Karpas-422 (cell line): ENCODE results near the gene RSKR. TPM values are rescaled to one million over a fixed set of nuclear protein-coding genes. Genes with fewer than 3 reads are reported as not detected.

Source experiments
- DNase-seq: peaks from one replicate; pipeline ENCODE4 v3.0.0-alpha.2; 2015
- H2AFZ ChIP-seq: fragments of 200-600 bp; sonication (generic); 2 replicates; pipeline ENCODE4 v1.6.1; 2014; ENCODE audit warnings: antibody characterized with exemption, low read length, mixed read lengths
- H3K27ac ChIP-seq: fragments of 200-600 bp; sonication (generic); 2 replicates; pipeline ENCODE4 v1.5.1; 2014; ENCODE audit warnings: mild to moderate bottlenecking, low read length, moderate library complexity
- H3K27me3 ChIP-seq: fragments of 200-600 bp; sonication (generic); 2 replicates; pipeline ENCODE4 v1.6.1; 2014; ENCODE audit warnings: low read length, mixed read lengths
- H3K36me3 ChIP-seq: fragments of 200-600 bp; sonication (generic); 2 replicates; pipeline ENCODE4 v1.6.1; 2014; ENCODE audit warnings: low read length, mixed read lengths; ENCODE audit not compliant: insufficient read depth
- H3K4me1 ChIP-seq: fragments of 200-600 bp; sonication (generic); 2 replicates; pipeline ENCODE4 v1.6.1; 2014; ENCODE audit warnings: mild to moderate bottlenecking, low read length, mixed read lengths
- H3K4me2 ChIP-seq: fragments of 200-600 bp; sonication (generic); 2 replicates; pipeline ENCODE4 v1.6.1; 2014; ENCODE audit warnings: low read length, low read depth, mild to moderate bottlenecking; ENCODE audit not compliant: poor library complexity, severe bottlenecking
- H3K4me3 ChIP-seq: fragments of 200-600 bp; sonication (generic); 2 replicates; pipeline ENCODE4 v1.5.1; 2014; ENCODE audit warnings: mild to moderate bottlenecking, antibody characterized with exemption, low read length, mixed read lengths
- H3K79me2 ChIP-seq: fragments of 200-600 bp; sonication (generic); 2 replicates; pipeline ENCODE4 v1.6.1; 2014; ENCODE audit warnings: mild to moderate bottlenecking, low read length, mixed read lengths
- H3K9ac ChIP-seq: fragments of 200-600 bp; sonication (generic); 2 replicates; pipeline ENCODE4 v1.6.0; 2014; ENCODE audit warnings: low read length
- H3K9me2 ChIP-seq: fragments of 200-600 bp; sonication (generic), shearing (Covaris generic); replicated peaks from 2 replicates; pipeline ENCODE4 v1.6.0; 2014; ENCODE audit warnings: mild to moderate bottlenecking, low read length, moderate library complexity; ENCODE audit not compliant: insufficient read depth
- H3K9me3 ChIP-seq: fragments of 300-700, 200-600 bp; sonication (generic); 2 replicates; pipeline ENCODE4 v1.6.1; 2014; ENCODE audit warnings: low read length, mixed read lengths
- H4K20me1 ChIP-seq: fragments of 200-600 bp; sonication (generic); 2 replicates; pipeline ENCODE4 v1.6.1; 2014; ENCODE audit warnings: mild to moderate bottlenecking, antibody characterized with exemption, low read length, low read depth; ENCODE audit not compliant: insufficient read depth
- total RNA-seq: library from RNA; depleted of rRNA; stranded (reverse); fragments of >200 nt; shearing (Covaris generic); gene quantifications from 2 replicates; pipeline ENCODE4 v1.2.3, GENCODE V29; 2014; ENCODE audit warnings: low replicate concordance

The RSKR gene
- total RNA-seq, 1 experiment from 2014 or later: 33.5 TPM

DNA sequence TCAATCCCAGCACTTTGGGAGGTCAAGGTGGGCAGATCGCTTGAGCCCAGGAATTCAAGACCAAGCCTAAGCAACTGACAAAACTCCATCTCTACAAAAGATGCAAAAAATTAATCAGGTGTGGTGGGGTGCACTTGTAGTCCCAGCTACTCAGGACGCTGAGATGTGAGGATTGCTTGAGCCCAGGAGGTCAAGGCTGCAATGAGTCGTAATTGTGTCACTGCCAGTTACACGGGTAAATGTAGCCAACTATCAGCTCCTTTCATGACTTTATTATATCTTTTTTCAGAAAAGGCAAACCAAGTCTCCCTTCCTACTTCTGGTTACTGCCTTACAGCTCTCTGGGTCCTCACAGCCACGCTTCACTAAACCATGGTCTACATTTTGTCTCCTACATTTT, 43.8 kb upstream of the RSKR start:
- no peak overlapping the region for H3K27ac ChIP-seq
- peaks cover 39% of the 10 kb centered on the region for H3K79me2 ChIP-seq
- peaks cover 7% of the 10 kb centered on the region for H3K9me3 ChIP-seq
- no peak for DNase-seq
- H2AFZ ChIP-seq: no peak overlapping the region
- H3K4me2 ChIP-seq: no peak overlapping the region
- H3K9ac ChIP-seq: no peak overlapping the region
- no peaks in the 10 kb centered on the region; the same call in 1 of the 2 replicates for H4K20me1 ChIP-seq
- H3K4me3 ChIP-seq: no peak overlapping the region
- H3K27me3 ChIP-seq: no peaks in the 10 kb centered on the region
- H3K9me2 ChIP-seq: no peaks in the 10 kb centered on the region
- H3K4me1 ChIP-seq: peaks cover 7% of the 10 kb centered on the region; the same call in 1 of the 2 replicates
- H3K36me3 ChIP-seq: peaks cover 12% of the 10 kb centered on the region

- peaks cover 12% of the 10 kb centered on the region for H3K36me3 ChIP-seq
- H3K79me2 ChIP-seq: peaks cover 17% of the 10 kb centered on the region
- no peaks in the 10 kb centered on the region for H3K27me3 ChIP-seq
- no peak overlapping the region for H3K27ac ChIP-seq
- no peak overlapping the region for H2AFZ ChIP-seq
- H3K9me3 ChIP-seq: peaks cover 3% of the 10 kb centered on the region
- H3K9me2 ChIP-seq: no peaks in the 10 kb centered on the region
- DNase-seq: no peak
- H3K4me3 ChIP-seq: no peak overlapping the region
- H3K4me1 ChIP-seq: no peaks in the 10 kb centered on the region
- H4K20me1 ChIP-seq: no peaks in the 10 kb centered on the region
- no peak overlapping the region for H3K4me2 ChIP-seq
- H3K9ac ChIP-seq: no peak overlapping the region
Measured at GRCh38 chr17:28655160-28655559, 41.2 kb upstream of the RSKR start.

DNA sequence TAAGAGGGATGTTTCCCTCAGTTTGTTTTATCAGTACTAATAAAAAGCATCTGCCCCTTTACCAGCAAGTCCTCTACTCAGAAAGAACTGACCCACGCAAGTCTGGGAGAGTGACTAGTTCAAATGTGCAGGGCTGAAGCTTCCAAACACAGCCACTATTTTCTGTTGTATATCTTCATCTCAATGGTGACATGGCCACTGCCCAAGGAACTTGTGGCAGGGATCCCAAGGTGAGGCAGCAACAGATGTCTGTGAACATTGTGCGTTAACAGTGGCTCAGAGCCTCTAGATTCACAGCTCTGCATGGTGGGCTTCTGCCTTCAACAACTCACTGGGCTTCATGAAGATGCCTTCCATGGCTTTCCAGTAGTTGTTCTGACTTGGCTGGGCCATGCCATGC, 34.7 kb upstream of the RSKR start:
- Histone ChIP-seq H3K9me3 (no peaks in the 10 kb centered on the region), H3K36me3 (peaks cover 12% of the 10 kb centered on the region; the same call in 1 of the 2 replicates), H3K4me1 (peaks cover 21% of the 10 kb centered on the region), H3K9ac (no peak overlapping the region), H3K27ac (no peak overlapping the region), H2AFZ (no peak overlapping the region), H3K9me2 (no peaks in the 10 kb centered on the region), H4K20me1 (peaks cover under 1% of the 10 kb centered on the region; the same call in 1 of the 2 replicates), H3K79me2 (peaks cover 18% of the 10 kb centered on the region), H3K27me3 (no peaks in the 10 kb centered on the region), H3K4me3 (no peak overlapping the region), H3K4me2 (no peak overlapping the region)
- no peak for DNase-seq

DNA sequence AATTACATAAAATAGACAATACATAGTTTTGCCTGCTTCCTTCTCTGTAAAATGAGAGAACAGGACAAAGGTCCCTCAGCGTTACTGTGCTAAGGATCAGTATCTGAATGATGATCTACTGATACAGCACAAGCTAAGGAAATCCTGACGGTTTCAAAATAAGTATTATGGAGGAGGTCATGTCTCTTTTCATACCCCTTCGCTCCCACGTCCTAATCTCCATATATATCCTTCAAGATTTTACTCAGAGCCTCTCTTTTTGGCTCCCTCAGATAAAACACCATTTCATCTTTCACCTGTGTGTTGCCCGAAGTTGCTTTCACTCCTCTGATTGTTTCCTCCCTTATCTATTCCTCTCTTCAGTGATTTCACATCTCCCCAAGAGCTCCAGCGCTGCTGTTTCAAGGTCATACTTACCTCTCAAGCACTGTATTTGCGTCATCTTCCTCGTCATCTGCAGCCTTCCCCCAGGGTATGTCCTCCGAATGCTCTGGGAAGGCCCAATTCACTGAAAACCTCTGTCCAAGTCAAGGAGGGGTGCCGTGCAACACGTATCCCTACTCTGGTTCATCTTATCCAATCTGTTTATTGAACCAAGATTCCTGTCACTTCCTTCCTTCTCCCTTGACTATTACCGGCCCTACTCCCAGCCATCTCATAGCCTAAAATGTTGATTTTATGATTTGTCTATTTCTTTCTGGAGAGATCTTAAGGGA, 32.2 kb upstream of the RSKR start:
- no peaks in the 10 kb centered on the region for H3K9me3 ChIP-seq
- peaks cover 29% of the 10 kb centered on the region for H3K4me1 ChIP-seq
- H3K9me2 ChIP-seq: no peaks in the 10 kb centered on the region
- no peak for DNase-seq
- peak overlapping the region; percentile 72 for H3K27ac ChIP-seq
- H3K4me2 ChIP-seq: peak overlapping the region; percentile 99
- H3K79me2 ChIP-seq: peaks cover 35% of the 10 kb centered on the region
- H3K27me3 ChIP-seq: no peaks in the 10 kb centered on the region
- peak overlapping the region; percentile 65 for H3K4me3 ChIP-seq
- H4K20me1 ChIP-seq: peaks cover 12% of the 10 kb centered on the region; the same call in 1 of the 2 replicates
- peaks cover 29% of the 10 kb centered on the region for H3K36me3 ChIP-seq
- H2AFZ ChIP-seq: peak overlapping the region; percentile 29
- H3K9ac ChIP-seq: peak overlapping the region; percentile 74

DNA sequence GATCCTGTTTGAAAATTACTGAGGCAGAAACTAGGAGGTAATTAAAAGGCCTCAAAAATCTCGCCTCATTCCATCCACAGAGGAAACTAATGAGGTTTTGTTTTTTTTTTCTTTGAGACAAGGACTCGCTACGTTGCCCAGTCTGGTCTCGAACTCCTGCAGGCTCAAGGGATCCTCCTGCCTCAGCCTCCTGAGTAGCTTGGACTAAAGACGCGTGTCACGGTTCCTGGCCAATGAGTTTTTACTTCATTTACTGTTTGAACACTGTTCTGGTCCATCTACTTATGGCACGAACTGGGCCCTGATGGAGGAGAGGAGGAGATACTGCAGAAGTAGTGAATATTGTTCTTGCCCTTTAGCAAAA, 31.6 kb upstream of the RSKR start:
- Histone ChIP-seq H3K27ac (peak overlapping the region; percentile 72), H3K79me2 (peaks cover 42% of the 10 kb centered on the region), H2AFZ (no peak overlapping the region), H3K4me3 (peak overlapping the region; percentile 65), H3K27me3 (no peaks in the 10 kb centered on the region), H4K20me1 (peaks cover 12% of the 10 kb centered on the region; the same call in 1 of the 2 replicates), H3K4me1 (peaks cover 29% of the 10 kb centered on the region), H3K9me3 (no peaks in the 10 kb centered on the region), H3K9ac (peak overlapping the region; percentile 74), H3K36me3 (peaks cover 35% of the 10 kb centered on the region), H3K4me2 (peak overlapping the region; percentile 99), H3K9me2 (no peaks in the 10 kb centered on the region)
- no peak for DNase-seq

GRCh38 chr17:28644787-28645575, 31.0 kb upstream of the RSKR start, which contains the start of gene BLTP2:
Gene BLTP2 (minus strand): TSS chr17:28645158. CDS start chr17:28645056, 102 bp downstream.
- peak; percentile 98 for DNase-seq
- Histone ChIP-seq H3K4me3 (peak within 1 kb of the TSS; percentile 98), H4K20me1 (peaks cover 12% of the 10 kb centered on the region; the same call in 1 of the 2 replicates), H3K4me2 (peak within 1 kb of the TSS; percentile 99), H3K9me2 (no peaks in the 10 kb centered on the region), H2AFZ (peak within 1 kb of the TSS; percentile 37; the same call in 1 of the 2 replicates), H3K27ac (peak within 1 kb of the TSS; percentile 74), H3K9me3 (no peaks in the 10 kb centered on the region), H3K36me3 (peaks cover 38% of the 10 kb centered on the region), H3K4me1 (peaks cover 29% of the 10 kb centered on the region), H3K79me2 (peaks cover 44% of the 10 kb centered on the region), H3K9ac (peak within 1 kb of the TSS; percentile 97), H3K27me3 (no peaks in the 10 kb centered on the region)

DNA sequence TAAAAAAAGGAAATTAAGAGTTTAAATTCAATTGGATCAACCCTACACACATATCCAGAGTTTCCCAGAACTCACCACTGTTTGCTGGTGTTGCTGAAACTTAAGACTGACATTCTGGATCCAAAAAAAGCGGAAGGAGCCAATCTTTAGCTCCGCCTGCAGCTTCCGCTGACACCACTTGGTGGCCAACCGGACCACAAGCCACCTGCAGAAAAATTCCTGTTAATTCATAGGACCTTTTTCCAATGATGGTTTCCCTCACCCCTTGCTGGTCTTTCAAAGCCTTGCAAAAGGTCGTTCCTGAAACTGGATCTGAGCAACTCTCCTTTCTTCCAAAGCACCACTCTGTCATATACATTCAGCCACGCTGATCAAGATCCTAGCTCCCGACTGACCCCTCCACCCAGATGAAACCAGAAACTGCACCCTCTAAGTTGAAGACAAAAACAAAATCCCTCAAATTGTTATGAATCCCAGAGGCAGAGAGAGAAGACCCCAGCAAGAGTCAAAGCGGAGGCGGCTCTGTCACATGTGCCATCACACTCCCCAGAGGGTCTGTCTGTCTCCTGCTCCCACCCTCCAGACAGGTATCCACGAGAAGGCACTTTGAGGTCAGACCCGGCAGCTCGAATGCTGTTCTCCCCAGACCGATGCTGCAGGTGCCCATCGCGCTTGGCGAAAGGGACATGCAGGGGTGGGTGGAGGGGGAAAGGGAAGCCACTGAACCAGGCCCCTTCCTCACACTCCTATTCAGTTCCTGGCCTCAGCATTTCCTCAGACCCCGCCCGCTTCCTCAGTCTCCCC, 30.2 kb upstream of the RSKR start:
- H3K79me2 ChIP-seq: peaks cover 50% of the 10 kb centered on the region
- H3K36me3 ChIP-seq: peaks cover 44% of the 10 kb centered on the region
- H3K9me2 ChIP-seq: no peaks in the 10 kb centered on the region
- peak overlapping the region; percentile 99 for H3K4me2 ChIP-seq
- peaks cover 29% of the 10 kb centered on the region for H3K4me1 ChIP-seq
- H3K27me3 ChIP-seq: no peaks in the 10 kb centered on the region
- H3K9me3 ChIP-seq: no peaks in the 10 kb centered on the region
- H3K4me3 ChIP-seq: peak overlapping the region; percentile 98
- H4K20me1 ChIP-seq: peaks cover 12% of the 10 kb centered on the region; the same call in 1 of the 2 replicates
- H2AFZ ChIP-seq: no peak overlapping the region; the same call in 1 of the 2 replicates
- peak overlapping the region; percentile 97 for H3K9ac ChIP-seq
- DNase-seq: peak; percentile 87
- peak overlapping the region; percentile 74 for H3K27ac ChIP-seq
